Measurements from ENCODE around the gene SMG6.

SMG6 gene

DNA sequence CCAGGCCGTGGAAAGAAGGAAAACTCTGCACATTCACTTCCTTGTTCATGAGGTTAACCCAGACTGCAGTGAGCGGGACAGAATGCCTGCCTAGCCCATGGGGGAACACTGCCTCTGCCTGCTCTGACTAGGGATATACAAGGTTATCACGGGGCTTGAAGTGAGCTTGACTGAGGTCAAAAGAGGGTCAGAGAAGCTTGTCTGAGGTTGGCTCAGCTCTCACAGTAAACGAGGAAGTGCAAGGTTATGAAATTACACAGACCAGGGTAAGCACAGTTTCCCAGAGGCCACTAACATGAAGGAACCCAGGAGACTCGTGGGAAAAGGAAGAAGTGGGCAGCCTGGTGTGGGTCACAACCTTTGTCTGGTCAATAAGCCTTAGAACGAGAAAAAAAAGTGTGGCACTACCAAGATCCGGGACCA, 220.0 kb downstream of the SMG6 start:
- Histone ChIP-seq H3K4me2 (ENCODE audit: low read depth, low read length, poor library complexity, severe bottlenecking) (no peak overlapping the region), H3F3A (ENCODE audit: insufficient read depth) (no peaks in the 10 kb centered on the region), H3K27me3 (ENCODE audit: low read length) (no peaks in the 10 kb centered on the region), H2AFZ (ENCODE audit: low read depth, low read length, severe bottlenecking) (no peak overlapping the region), H3K4me3 (ENCODE audit: insufficient read depth, low read length, poor library complexity, severe bottlenecking) (no peak overlapping the region), H3K9me2 (replicated peaks; ENCODE audit: insufficient read depth, low read length) (no peaks in the 10 kb centered on the region), H3K79me2 (ENCODE audit: insufficient read depth, low read length) (no peaks in the 10 kb centered on the region), H4K20me1 (ENCODE audit: low read depth, low read length) (no peaks in the 10 kb centered on the region), H3K27ac (ENCODE audit: low read depth, low read length) (no peak overlapping the region), H3K9me3 (ENCODE audit: insufficient read depth, low read length) (no peaks in the 10 kb centered on the region), H3K9ac (ENCODE audit: low read length) (no peak overlapping the region), H3K36me3 (ENCODE audit: low read length) (no peaks in the 10 kb centered on the region)
- TF ChIP-seq, protein P1, sequence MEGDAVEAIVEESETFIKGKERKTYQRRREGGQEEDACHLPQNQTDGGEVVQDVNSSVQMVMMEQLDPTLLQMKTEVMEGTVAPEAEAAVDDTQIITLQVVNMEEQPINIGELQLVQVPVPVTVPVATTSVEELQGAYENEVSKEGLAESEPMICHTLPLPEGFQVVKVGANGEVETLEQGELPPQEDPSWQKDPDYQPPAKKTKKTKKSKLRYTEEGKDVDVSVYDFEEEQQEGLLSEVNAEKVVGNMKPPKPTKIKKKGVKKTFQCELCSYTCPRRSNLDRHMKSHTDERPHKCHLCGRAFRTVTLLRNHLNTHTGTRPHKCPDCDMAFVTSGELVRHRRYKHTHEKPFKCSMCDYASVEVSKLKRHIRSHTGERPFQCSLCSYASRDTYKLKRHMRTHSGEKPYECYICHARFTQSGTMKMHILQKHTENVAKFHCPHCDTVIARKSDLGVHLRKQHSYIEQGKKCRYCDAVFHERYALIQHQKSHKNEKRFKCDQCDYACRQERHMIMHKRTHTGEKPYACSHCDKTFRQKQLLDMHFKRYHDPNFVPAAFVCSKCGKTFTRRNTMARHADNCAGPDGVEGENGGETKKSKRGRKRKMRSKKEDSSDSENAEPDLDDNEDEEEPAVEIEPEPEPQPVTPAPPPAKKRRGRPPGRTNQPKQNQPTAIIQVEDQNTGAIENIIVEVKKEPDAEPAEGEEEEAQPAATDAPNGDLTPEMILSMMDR (IDR thresholded peaks at IDR 0.05; ENCODE audit: insufficient read depth, low read length, poor library complexity, severe bottlenecking), result no peak
- TF ChIP-seq EZH2phosphoT487 (conservative IDR thresholded peaks at IDR 0.05; ENCODE audit: low read length), result no peak

DNA sequence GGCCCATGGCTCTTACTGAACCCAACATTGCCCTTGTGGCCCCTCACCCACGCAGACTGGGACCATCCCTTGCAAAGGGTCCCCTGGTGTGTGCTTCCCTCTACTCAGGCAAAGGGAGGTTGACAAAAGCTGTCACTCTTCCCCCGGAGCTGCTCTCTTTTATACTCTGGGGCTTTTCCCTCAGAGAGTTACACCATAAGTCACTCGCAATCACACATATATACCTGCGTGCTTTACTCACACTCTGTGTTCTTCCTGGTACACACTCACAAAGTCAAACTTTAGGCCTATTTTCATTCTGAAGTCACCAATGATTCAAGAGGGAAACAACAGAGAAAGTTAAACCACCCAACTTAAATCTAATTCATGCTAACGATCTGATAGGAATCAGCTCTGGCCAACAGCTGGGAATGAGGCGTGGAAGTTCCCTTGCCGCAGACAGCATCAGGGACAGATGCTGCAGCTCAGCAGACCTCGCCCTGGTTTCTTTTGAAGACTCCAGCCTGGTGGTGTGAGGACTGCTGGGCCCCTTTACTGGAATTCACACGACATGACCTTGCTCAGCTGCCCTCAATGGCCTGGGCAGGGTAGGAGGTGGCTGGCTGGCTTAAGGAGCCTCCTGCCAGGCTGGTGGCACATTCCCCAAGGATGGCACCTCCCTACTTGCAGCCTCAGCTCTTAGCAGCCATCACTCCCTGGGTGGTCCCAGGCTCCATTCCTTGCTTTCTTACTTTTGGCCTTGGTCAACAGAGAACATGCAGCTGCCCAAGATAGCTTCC, 221.4 kb downstream of the SMG6 start:
- H3K9me3 ChIP-seq (ENCODE audit: insufficient read depth, low read length), result no peaks in the 10 kb centered on the region
- no peak for TF ChIP-seq EZH2phosphoT487 (conservative IDR thresholded peaks at IDR 0.05; ENCODE audit: low read length)
- TF ChIP-seq, protein P1 (IDR thresholded peaks at IDR 0.05; ENCODE audit: insufficient read depth, low read length, poor library complexity, severe bottlenecking), result no peak
- H3K9me2 ChIP-seq (replicated peaks; ENCODE audit: insufficient read depth, low read length), result no peaks in the 10 kb centered on the region
- H3K4me3 ChIP-seq (ENCODE audit: insufficient read depth, low read length, poor library complexity, severe bottlenecking), result no peak overlapping the region
- H3K36me3 ChIP-seq (ENCODE audit: low read length), result no peaks in the 10 kb centered on the region
- no peak overlapping the region for H2AFZ ChIP-seq (ENCODE audit: low read depth, low read length, severe bottlenecking)
- no peaks in the 10 kb centered on the region for H3K27me3 ChIP-seq (ENCODE audit: low read length)
- H3K79me2 ChIP-seq (ENCODE audit: insufficient read depth, low read length), result no peaks in the 10 kb centered on the region
- no peak overlapping the region for H3K9ac ChIP-seq (ENCODE audit: low read length)
- H4K20me1 ChIP-seq (ENCODE audit: low read depth, low read length), result no peaks in the 10 kb centered on the region
- no peak overlapping the region for H3K27ac ChIP-seq (ENCODE audit: low read depth, low read length)
- no peaks in the 10 kb centered on the region for H3F3A ChIP-seq (ENCODE audit: insufficient read depth)
- no peak overlapping the region for H3K4me2 ChIP-seq (ENCODE audit: low read depth, low read length, poor library complexity, severe bottlenecking)

DNA sequence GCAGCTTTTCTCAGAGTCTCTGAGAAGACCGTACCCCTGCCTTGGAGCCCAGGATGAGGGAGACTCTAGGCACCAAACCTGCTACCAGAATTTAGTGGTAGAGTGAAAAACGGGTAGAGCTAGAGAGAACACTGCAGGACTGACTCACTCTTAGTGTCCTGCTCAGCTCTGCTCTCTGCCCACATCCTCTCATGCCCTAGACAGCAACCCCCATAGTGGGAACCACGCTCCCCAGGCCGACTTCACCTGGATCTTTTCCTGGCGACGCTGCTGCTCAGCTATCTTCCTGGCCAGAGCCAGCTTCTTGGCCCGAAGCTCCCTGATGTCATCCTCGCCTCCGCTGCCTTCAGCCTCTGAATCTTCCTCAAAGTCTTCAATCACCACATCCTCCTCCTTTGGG, 222.0 kb downstream of the SMG6 start:
- Histone ChIP-seq H3K9me2 (replicated peaks; ENCODE audit: insufficient read depth, low read length) (no peaks in the 10 kb centered on the region), H3K4me3 (ENCODE audit: insufficient read depth, low read length, poor library complexity, severe bottlenecking) (no peak overlapping the region)

More for the DNA sequence above, 222.0 kb downstream of the SMG6 start:
- no peak for TF ChIP-seq EZH2phosphoT487 (conservative IDR thresholded peaks at IDR 0.05; ENCODE audit: low read length)
- TF ChIP-seq, protein P1 (IDR thresholded peaks at IDR 0.05; ENCODE audit: insufficient read depth, low read length, poor library complexity, severe bottlenecking), result no peak
- Histone ChIP-seq H3K27me3 (ENCODE audit: low read length) (no peaks in the 10 kb centered on the region), H3K4me2 (ENCODE audit: low read depth, low read length, poor library complexity, severe bottlenecking) (no peak overlapping the region), H3K9me3 (ENCODE audit: insufficient read depth, low read length) (no peaks in the 10 kb centered on the region), H3K79me2 (ENCODE audit: insufficient read depth, low read length) (no peaks in the 10 kb centered on the region), H2AFZ (ENCODE audit: low read depth, low read length, severe bottlenecking) (no peak overlapping the region), H3K27ac (ENCODE audit: low read depth, low read length) (no peak overlapping the region), H4K20me1 (ENCODE audit: low read depth, low read length) (no peaks in the 10 kb centered on the region), H3K9ac (ENCODE audit: low read length) (no peak overlapping the region), H3F3A (ENCODE audit: insufficient read depth) (no peaks in the 10 kb centered on the region), H3K36me3 (ENCODE audit: low read length) (no peaks in the 10 kb centered on the region)
